Stomach (tissue), 9 donors: ENCODE measurements around the gene VTI1A. TPM values are rescaled to one million over a fixed set of nuclear protein-coding genes. Genes with fewer than 3 reads are reported as not detected.

Experiments
- DNase-seq, 2 donors: peaks; one replicate each; pipeline versions ENCODE4 v3.0.0 to v3.0.0-alpha.2; 2013 to 2019
- H3K27ac ChIP-seq, 5 donors: fragments of 200-600 bp in 4 of 5; sonication (generic) in 4 of 5; one replicate each; pipeline ENCODE4 v1.5.1; 2013 to 2019; ENCODE audit warnings: mild to moderate bottlenecking in 1 of 5, moderate library complexity in 1 of 5
- H3K27me3 ChIP-seq, 3 donors: fragments of 200-600 bp; sonication (generic); one replicate each; pipeline ENCODE4 v1.5.1; 2017 to 2019; ENCODE audit warnings: mixed run types in 1 of 3
- H3K36me3 ChIP-seq, 4 donors: fragments of 200-600 bp; sonication (generic); 1 replicate in 3 of 4; 2 replicates in 1 of 4; pipeline ENCODE4 v1.5.1; 2016 to 2019
- H3K4me1 ChIP-seq, 4 donors: fragments of 200-600 bp; sonication (generic); one replicate each; pipeline ENCODE4 v1.5.1; 2016 to 2019
- H3K4me3 ChIP-seq, 4 donors: fragments of 200-600 bp; sonication (generic) in 3 of 4; one replicate each; pipeline ENCODE4 v1.5.1; 2016 to 2019; ENCODE audit warnings: mild to moderate bottlenecking in 1 of 4
- H3K9me3 ChIP-seq, 4 donors: fragments of 200-600 bp; sonication (generic); one replicate each; pipeline ENCODE4 v1.5.1; 2016 to 2019
- CTCF ChIP-seq, 7 experiments: fragments of 450-650 bp in 4 of 7; fragments of 200-600 bp in 3 of 7; sonication (generic) in 3 of 7; IDR thresholded peaks; one replicate each; pipeline ENCODE4 v1.5.1; 2016 to 2019; ENCODE audit warnings: antibody characterized with exemption in 7 of 7, control low read depth in 2 of 7, mild to moderate bottlenecking in 1 of 7
- EP300 ChIP-seq: sonication (generic); formaldehyde crosslinking; IDR thresholded peaks from one replicate; pipeline ENCODE4 v1.6.1; 2017; ENCODE audit warnings: antibody characterized with exemption
- POLR2A ChIP-seq, 4 donors: fragments of 450-650 bp; IDR thresholded peaks; one replicate each; pipeline ENCODE4 v1.6.1; 2016; ENCODE audit warnings: antibody characterized with exemption in 4 of 4, control low read depth in 2 of 4, mild to moderate bottlenecking in 1 of 4, moderate library complexity in 1 of 4
- POLR2AphosphoS5 ChIP-seq, 3 donors: sonication (generic); formaldehyde crosslinking; IDR thresholded peaks; one replicate each; pipeline ENCODE4 v1.6.1; 2016; ENCODE audit warnings: antibody characterized with exemption in 3 of 3
- WGBS, 5 donors: extraction: QIAGEN DNeasy Blood & Tissue Kit in 3 of 5; methylation state at CpG; one replicate each; pipeline versions ENCODE4 v1.1.5 to v1.1.7; 2013 to 2018; 5-methylcytosine and 5-hydroxymethylcytosine counted together
- intact Hi-C: fragments of 100-400 bp; cut with DNase I; formaldehyde crosslinking; loops from one replicate; pipeline ENCODE4 v1.15.1; 2023; ENCODE audit warnings: low total_unique reads
- polyA plus RNA-seq, 3 donors: library from polyadenylated mRNA; stranded (reverse); fragments of 200-250 nt; gene quantifications; one replicate each; pipeline ENCODE4 v1.2.3, GENCODE V29; 2013
- total RNA-seq, 5 donors: library from RNA; depleted of rRNA; stranded (reverse); fragments of >200 nt; gene quantifications; one replicate each; pipeline versions ENCODE4 v1.1.0 to v1.2.3, GENCODE V29; 2014 to 2016
- donor health status: healthy with polysubstance abuse.
- donor health status: Bipolar disorder and iron deficiency.
- donor health status: healthy.

VTI1A gene
- total and polyA plus RNA-seq, 8 donors: 6.5 to 222 (median 57.4) TPM

GRCh38 chr10:112644265-112644645, 197.2 kb downstream of the VTI1A start:
- TF ChIP-seq EP300 (no peak), POLR2A (IDR thresholded peaks at IDR 0.05) (no peak), POLR2AphosphoS5 (IDR thresholded peaks at IDR 0.05) (no peak), CTCF (IDR thresholded peaks at IDR 0.05) (no peak)
- Histone ChIP-seq H3K9me3 (no peaks in the 10 kb centered on the region), H3K4me1 (no peaks in the 10 kb centered on the region), H3K27ac (no peak overlapping the region), H3K27me3 (no peaks in the 10 kb centered on the region), H3K36me3 (no peaks in the 10 kb centered on the region), H3K4me3 (no peak overlapping the region)
- intact Hi-C loops: no loop called here
- 95 to 99% (median 95%) methylated on average over 2 of the region's 2 CpGs for WGBS, 5 donors
- no peak for DNase-seq

- Histone ChIP-seq H3K36me3 (no peaks in the 10 kb centered on the region), H3K27ac (no peak overlapping the region), H3K27me3 (no peaks in the 10 kb centered on the region), H3K4me3 (no peak overlapping the region), H3K4me1 (no peaks in the 10 kb centered on the region), H3K9me3 (no peaks in the 10 kb centered on the region)
- 78 to 95% (median 90%) methylated on average over 4 of the region's 4 CpGs for WGBS, 5 donors
- TF ChIP-seq CTCF (IDR thresholded peaks at IDR 0.05) (no peak), EP300 (no peak), POLR2A (IDR thresholded peaks at IDR 0.05) (no peak), POLR2AphosphoS5 (IDR thresholded peaks at IDR 0.05) (no peak)
- DNase-seq: no peak
- intact Hi-C loops: no loop called here
Observed at GRCh38 chr10:112649006-112649821, 202.2 kb downstream of the VTI1A start.

- WGBS, 5 donors: 71 to 84% (median 79%) methylated on average over 4 of the region's 4 CpGs
- no peak for TF ChIP-seq CTCF (IDR thresholded peaks at IDR 0.05)
- TF ChIP-seq EP300: no peak
- no peak for TF ChIP-seq POLR2A (IDR thresholded peaks at IDR 0.05)
- no peak for TF ChIP-seq POLR2AphosphoS5 (IDR thresholded peaks at IDR 0.05)
- no peak for DNase-seq
- intact Hi-C loops: no loop called here
- no peaks in the 10 kb centered on the region for H3K27me3 ChIP-seq
- H3K36me3 ChIP-seq: no peaks in the 10 kb centered on the region
- no peaks in the 10 kb centered on the region for H3K9me3 ChIP-seq
- H3K4me1 ChIP-seq: no peaks in the 10 kb centered on the region
- no peak overlapping the region for H3K27ac ChIP-seq
- no peak overlapping the region for H3K4me3 ChIP-seq
Observed at GRCh38 chr10:112649822-112650152, 202.8 kb downstream of the VTI1A start.

GRCh38 chr10:112650588-112651030, 203.6 kb downstream of the VTI1A start:
- Histone ChIP-seq H3K27me3 (no peaks in the 10 kb centered on the region), H3K4me3 (no peak overlapping the region), H3K4me1 (no peaks in the 10 kb centered on the region), H3K27ac (no peak overlapping the region), H3K9me3 (no peaks in the 10 kb centered on the region), H3K36me3 (no peaks in the 10 kb centered on the region)
- no peak for DNase-seq
- intact Hi-C loops: no loop called here
- WGBS, 5 donors: 88 to 93% (median 91%) methylated on average over 7 of the region's 7 CpGs
- TF ChIP-seq EP300 (no peak), POLR2A (IDR thresholded peaks at IDR 0.05) (no peak), POLR2AphosphoS5 (IDR thresholded peaks at IDR 0.05) (no peak), CTCF (IDR thresholded peaks at IDR 0.05) (no peak)
